ENCODE measurements around the gene PDZRN4.
"Not testable (repeated sequence)": the region's sequence is repeated elsewhere in the genome, so short reads cannot be mapped to it uniquely, and the experiment has no call there.

The PDZRN4 gene

GRCh38 chr12:41188058-41188840 is at the start of gene PDZRN4:
TSS of gene PDZRN4 (plus strand) at chr12:41188320.
- DNase-seq, result no peak

DNA sequence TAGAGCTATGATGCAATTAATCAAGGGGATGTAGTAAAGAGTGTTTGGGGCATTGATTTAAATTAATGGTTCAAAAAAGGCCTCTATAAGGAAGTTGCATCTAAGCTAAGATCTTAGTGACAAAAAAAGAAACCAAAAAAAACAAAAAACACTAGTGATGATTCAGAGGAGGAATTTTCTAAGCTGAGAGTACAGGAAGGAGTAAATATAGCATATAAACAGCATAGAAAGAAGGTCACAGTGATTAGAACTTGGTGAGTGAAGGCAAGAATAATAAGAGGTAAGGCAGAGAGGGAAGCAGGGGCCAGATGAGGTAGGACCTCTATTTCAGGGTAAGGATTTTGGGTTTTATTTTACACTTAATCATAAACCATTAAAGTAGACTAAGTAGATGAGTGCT is 48.0 kb upstream of the PDZRN4 start:
- no peak for DNase-seq

- no peak for DNase-seq
These were observed 47.0 kb upstream of the PDZRN4 start for GRCh38 chr12:41141104-41141503.

DNA sequence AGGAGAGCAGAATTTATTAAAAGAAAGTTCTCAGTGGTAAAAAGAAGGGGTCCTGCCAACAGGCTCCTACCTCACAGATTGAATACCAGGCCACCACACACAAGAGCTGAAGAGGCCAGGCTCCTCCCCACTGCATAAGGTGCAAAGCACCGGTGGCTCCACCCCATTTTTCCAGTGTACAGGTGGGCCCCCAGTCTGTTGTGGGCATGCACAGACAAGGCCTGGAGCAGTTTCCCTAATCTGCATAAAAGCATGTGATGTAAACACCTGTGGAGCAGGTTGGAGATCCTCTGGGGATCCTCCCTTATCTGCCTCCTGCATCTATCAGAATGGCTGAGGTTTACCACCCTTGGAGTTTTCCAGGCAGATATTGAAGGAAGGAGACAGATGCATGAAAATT is 45.7 kb upstream of the PDZRN4 start:
- no peak for DNase-seq

- no peak for DNase-seq
These were observed 36.3 kb upstream of the PDZRN4 start for GRCh38 chr12:41151793-41152192.

- no peak for DNase-seq
These were observed 25.7 kb upstream of the PDZRN4 start for GRCh38 chr12:41162461-41162860.

GRCh38 chr12:41167701-41168100 is 20.4 kb upstream of the PDZRN4 start:
- no peak for DNase-seq

DNA sequence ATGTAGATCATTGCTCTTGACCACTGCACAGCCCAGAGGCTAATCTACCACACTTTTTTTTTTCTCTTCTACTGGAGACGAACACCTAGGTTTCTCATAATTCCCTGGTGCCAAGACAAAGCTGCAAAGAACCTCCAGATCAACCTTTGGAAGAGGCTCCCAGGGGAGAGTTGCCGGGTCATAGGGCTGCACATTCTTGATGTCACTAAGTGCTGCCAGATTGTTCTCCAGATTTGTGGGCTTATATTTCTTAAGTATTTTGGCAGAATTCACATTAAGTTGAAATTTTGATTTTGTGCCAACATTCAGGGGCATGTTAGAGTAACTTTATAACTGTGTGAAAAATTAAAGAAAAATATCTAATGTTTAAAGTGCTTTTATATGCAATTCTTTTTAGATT is 13.5 kb upstream of the PDZRN4 start:
- DNase-seq, result peak; percentile 61

- DNase-seq, result not testable (repeated sequence)
These were observed 8.6 kb upstream of the PDZRN4 start for GRCh38 chr12:41179507-41179906.

DNA sequence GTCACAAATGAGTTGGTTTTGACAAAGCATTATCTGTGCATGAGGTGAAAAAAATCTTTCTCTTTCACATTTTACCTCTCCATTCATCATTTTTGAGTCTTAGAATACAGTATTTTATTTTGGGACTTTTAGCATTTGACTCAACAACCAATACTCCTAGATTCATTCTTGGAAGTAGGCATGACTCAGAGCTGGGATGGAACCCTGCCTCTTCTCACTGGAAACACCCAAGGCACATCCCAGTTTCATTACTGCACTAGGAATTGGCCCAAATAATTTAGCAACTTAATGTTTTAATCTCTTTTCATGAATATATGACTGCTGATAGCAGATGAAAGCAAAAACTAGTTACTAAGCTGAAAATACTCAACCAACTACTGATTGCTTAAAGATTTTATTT is 3.3 kb upstream of the PDZRN4 start:
- no peak for DNase-seq

- no peak for DNase-seq
These were observed 2.1 kb upstream of the PDZRN4 start for GRCh38 chr12:41186026-41186425.

DNA sequence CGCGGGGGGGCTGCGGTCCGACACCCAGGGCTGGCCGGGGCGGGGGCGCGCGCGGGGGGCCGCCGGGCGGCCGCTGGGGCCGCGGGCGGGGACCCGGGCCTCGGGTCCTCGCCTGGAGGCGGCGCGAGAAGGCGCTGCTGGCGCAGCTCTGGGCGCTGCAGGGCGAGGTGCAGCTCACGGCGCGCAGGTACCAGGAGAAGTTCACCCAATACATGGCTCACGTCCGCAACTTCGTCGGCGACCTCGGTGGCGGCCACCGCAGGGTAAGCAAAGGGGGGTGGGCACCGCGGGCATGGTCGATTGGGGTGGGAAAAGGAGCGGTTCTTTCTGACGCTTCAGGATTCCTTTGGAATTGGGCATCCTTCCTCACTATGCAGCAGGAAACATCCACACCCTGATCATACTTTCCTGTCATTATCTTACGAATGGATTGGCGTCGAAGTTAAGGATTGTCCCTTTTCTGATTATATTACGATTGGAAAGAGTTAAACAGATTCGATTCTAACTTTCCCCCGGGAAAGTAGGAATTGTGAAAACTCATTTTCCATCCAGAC is 798 bp downstream of the PDZRN4 start:
- DNase-seq, result no peak

- DNase-seq, result no peak
These were observed 1.5 kb downstream of the PDZRN4 start for GRCh38 chr12:41189395-41190251.

DNA sequence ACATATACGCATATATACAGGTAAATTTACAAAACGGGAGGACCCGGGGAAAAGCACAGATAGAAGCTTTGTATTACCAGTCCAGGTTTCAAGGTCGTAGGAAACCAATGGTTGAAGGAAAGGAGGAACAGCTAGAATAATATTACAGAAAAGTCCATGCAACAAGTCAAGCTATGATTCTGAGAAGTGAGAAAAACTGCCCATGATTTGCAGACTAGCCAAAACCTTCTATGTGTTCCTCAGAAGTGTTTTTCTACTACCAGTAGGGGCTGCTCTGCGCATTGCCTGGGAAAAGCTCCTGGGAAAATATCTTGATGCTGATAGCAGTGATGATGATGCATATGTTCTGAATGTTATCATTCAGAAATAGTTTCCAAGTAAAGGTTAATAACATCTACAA is 2.2 kb downstream of the PDZRN4 start:
- DNase-seq, result peak; percentile 32

- DNase-seq, result not testable (repeated sequence)
These were observed 3.4 kb downstream of the PDZRN4 start for GRCh38 chr12:41191549-41191948.

DNA sequence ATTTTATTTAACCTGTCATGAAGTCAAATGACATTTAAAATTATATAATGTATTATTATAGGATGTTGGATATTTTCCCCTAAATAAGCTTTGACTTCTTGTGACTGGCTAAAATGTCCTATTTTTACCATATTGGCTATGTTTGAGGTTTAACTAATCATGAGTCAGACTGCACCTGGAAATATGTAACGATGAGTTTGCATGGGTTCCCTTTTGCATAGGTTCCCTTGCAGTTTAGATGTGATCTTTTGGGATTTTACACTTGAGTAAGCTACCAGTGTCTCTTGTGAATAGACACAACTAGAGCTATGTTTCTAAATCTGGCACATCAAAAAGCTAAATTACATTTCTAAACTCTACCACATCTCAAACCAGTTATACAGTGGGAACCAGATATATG is 5.2 kb downstream of the PDZRN4 start:
- DNase-seq, result no peak

GRCh38 chr12:41202051-41202450 is 13.9 kb downstream of the PDZRN4 start:
- DNase-seq, result no peak

DNA sequence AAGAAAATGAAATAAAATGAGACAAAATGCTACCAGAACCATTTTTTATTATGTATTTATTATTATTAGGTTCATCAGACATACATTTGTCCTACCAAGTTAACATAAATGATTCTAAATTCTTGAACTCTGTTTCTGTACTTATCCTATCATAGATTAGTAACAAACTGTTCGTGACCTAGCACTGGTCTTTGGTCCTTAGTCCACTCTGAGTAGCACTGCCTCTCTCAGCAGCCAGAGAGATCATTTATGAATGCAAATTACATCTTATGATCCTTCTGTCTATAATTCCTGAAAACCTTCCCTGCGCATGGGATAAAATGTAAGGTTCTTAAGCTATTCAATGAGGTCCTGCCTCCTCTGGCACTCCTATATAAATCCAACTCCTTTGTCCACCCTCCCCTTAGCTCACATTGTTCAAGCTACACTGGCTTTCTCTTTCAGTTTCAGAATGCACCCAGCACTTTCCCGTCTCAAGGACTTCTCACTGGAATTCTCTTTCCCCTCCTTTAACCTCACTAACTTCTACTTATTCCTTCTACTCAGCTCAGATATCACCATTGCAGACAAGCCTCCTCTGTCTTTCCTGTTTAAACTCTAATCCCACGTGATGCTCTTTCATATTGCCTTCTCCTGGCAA is 17.1 kb downstream of the PDZRN4 start:
- DNase-seq, result no peak

- no peak for DNase-seq
These were observed 18.2 kb downstream of the PDZRN4 start for GRCh38 chr12:41206298-41206697.

DNA sequence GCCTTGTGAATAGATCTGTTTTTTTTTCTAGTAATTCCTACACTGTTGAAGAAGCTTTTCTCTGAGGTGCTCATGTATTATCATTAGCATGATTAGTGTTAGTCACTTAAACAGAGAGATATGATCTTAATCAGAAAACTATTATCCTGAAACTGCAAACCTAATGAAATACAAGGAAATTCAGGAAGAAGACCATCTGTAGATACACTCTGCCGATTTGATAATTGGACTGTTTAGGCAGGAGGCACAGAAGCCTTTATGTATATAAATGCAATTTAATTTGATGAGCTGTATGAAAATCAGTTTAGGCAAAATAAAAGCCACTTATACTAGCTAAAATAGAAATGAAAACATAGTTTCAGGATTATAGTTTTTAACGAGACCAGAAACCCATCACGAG is 23.3 kb downstream of the PDZRN4 start:
- no peak for DNase-seq

GRCh38 chr12:41212625-41213024 is 24.5 kb downstream of the PDZRN4 start:
- DNase-seq, result peak; percentile 84

- DNase-seq, result peak; percentile 84
These were observed 25.0 kb downstream of the PDZRN4 start for GRCh38 chr12:41213107-41213506.

- DNase-seq, result no peak
These were observed 25.5 kb downstream of the PDZRN4 start for GRCh38 chr12:41213648-41214047.

Measured in NCI-H524 treated with DMSO at 0.1 percent for 48 hours (cell line).